HepG2 (cell line): ENCODE data around the gene STXBP2. TPM values are rescaled to one million over a fixed set of nuclear protein-coding genes. Genes with fewer than 3 reads are reported as not detected.

Experiments used
- CCAR2 ChIP-seq: fragments of 200-400 bp; formaldehyde crosslinking; optimal IDR thresholded peaks from 2 replicates; pipeline ENCODE3; 2018; ENCODE audit warnings: low read depth, mild to moderate bottlenecking, low read length, moderate library complexity
- ETS1 ChIP-seq: sonication (generic); formaldehyde crosslinking; IDR thresholded peaks from 2 replicates; pipeline ENCODE4 v1.4.0; 2020; ENCODE audit warnings: missing genetic modification reagents
- HDAC1 ChIP-seq: sonication (generic); formaldehyde crosslinking; IDR thresholded peaks from 2 replicates; pipeline ENCODE4 v1.5.1; 2020; ENCODE audit warnings: mild to moderate bottlenecking, missing genetic modification reagents
- HNRNPL ChIP-seq: fragments of 200-400 bp; formaldehyde crosslinking; IDR thresholded peaks from 2 replicates; pipeline ENCODE4 v1.6.1; 2017; ENCODE audit warnings: mild to moderate bottlenecking, low read depth, low read length
- PATZ1 ChIP-seq: sonication (generic); formaldehyde crosslinking; IDR thresholded peaks from 2 replicates; pipeline ENCODE4 v1.4.0; 2020; ENCODE audit warnings: missing genetic modification reagents
- RFX1 ChIP-seq: fragments of 450-650 bp; IDR thresholded peaks from 2 replicates; pipeline ENCODE4 v1.6.1; 2017
- SNRNP70 ChIP-seq: fragments of 200-400 bp; formaldehyde crosslinking; IDR thresholded peaks from 2 replicates; pipeline ENCODE4 v1.6.1; 2017; ENCODE audit warnings: mild to moderate bottlenecking, low read depth, low read length, moderate library complexity
- ZBTB33 ChIP-seq: sonication (generic); formaldehyde crosslinking; IDR thresholded peaks from 2 replicates; pipeline ENCODE4 v1.4.0; 2020; ENCODE audit warnings: missing genetic modification reagents
- ZGPAT ChIP-seq: IDR thresholded peaks from 2 replicates; pipeline ENCODE4 v1.6.1; 2016; ENCODE audit warnings: mild to moderate bottlenecking
- ZNF207 ChIP-seq: fragments of 450-650 bp; IDR thresholded peaks from 2 replicates; pipeline ENCODE4 v1.6.1; 2016; ENCODE audit warnings: antibody characterized with exemption, borderline replicate concordance
- ZNF234 ChIP-seq: sonication (generic); formaldehyde crosslinking; conservative IDR thresholded peaks from 2 replicates; pipeline ENCODE4 v1.5.1; 2020; ENCODE audit warnings: mild to moderate bottlenecking, missing genetic modification reagents
- ZNF263 ChIP-seq: sonication (generic); formaldehyde crosslinking; IDR thresholded peaks from 2 replicates; pipeline ENCODE4 v1.4.0; 2020; ENCODE audit warnings: missing genetic modification reagents
- ZNF280B ChIP-seq: sonication (generic); formaldehyde crosslinking; IDR thresholded peaks from 2 replicates; pipeline ENCODE4 v1.5.0; 2020; ENCODE audit warnings: missing genetic modification reagents, mild to moderate bottlenecking, borderline replicate concordance
- ZNF281 ChIP-seq: sonication (generic); formaldehyde crosslinking; IDR thresholded peaks from 2 replicates; pipeline ENCODE4 v1.4.0; 2020; ENCODE audit warnings: missing genetic modification reagents, borderline replicate concordance
- ZNF552 ChIP-seq: sonication (generic); formaldehyde crosslinking; IDR thresholded peaks from 2 replicates; pipeline ENCODE4 v1.9.0; 2022; ENCODE audit warnings: missing genetic modification reagents, mild to moderate bottlenecking, borderline replicate concordance
- ZNF580 ChIP-seq: IDR thresholded peaks from 2 replicates; pipeline ENCODE4 v1.6.1; 2016; ENCODE audit warnings: low read depth, borderline replicate concordance
- polyA plus RNA-seq, 8 experiments: library from polyadenylated mRNA; depleted of rRNA in 3 of 8; stranded (reverse) in 7 of 8; unstranded in 1 of 8; fragments of >200 nt; fragmentation: Illumina TruSeq in 4 of 8; extraction: Trizol in 4 of 8; gene quantifications; 2 replicates each; pipeline versions ENCODE4 v1.2.1 to v1.2.3, GENCODE V29; 2011 to 2016; ENCODE audit warnings: low read depth in 4 of 8, missing spikeins in 1 of 8, mixed read lengths in 1 of 8; ENCODE audit not compliant: insufficient read depth in 1 of 8
- total RNA-seq, 5 experiments: library from RNA; depleted of rRNA; stranded (reverse); fragments of >200 nt; fragmentation: Illumina TruSeq; extraction: Trizol; gene quantifications; 2 replicates each; pipeline ENCODE4 v1.2.3, GENCODE V29; 2016; ENCODE audit warnings: low read depth in 1 of 5

STXBP2 gene
- total and polyA plus RNA-seq, 2 of the 13 experiments (the other 11 are each of a cell fraction or from before 2014, with no cell fraction given) = 22.8 to 40.1 TPM

GRCh38 chr19:7681340-7682174 is 44.6 kb downstream of the STXBP2 start (continued):
- TF ChIP-seq ZNF580 (CRISPR knock-in tag) (0 out of 2 replicates have a peak, but pooled peaks have one; percentile 37), HDAC1 (CRISPR knock-in tag) (0 out of 2 replicates have a peak, but pooled peaks have one; percentile 35), ZGPAT (CRISPR knock-in tag) (peak; percentile 6; the same call in 1 of the 2 replicates), RFX1 (no peak), ZNF280B (0 out of 2 replicates have a peak, but pooled peaks have one; percentile 32), ZBTB33 (peak; percentile 97), ETS1 (no peak), ZNF234 (CRISPR knock-in tag) (0 out of 2 replicates have a peak, but pooled peaks have one; percentile 3), CCAR2 (no peak), ZNF207 (no peak), ZNF552 (CRISPR knock-in tag) (peak; percentile 100), SNRNP70 (no peak), PATZ1 (peak; percentile 59; the same call in 1 of the 2 replicates), ZNF263 (CRISPR knock-in tag) (peak; percentile 29; the same call in 1 of the 2 replicates), ZNF281 (CRISPR knock-in tag) (peak; percentile 99), HNRNPL (0 out of 2 replicates have a peak, but pooled peaks have one; percentile 32)
